Loucy (cell line): Measurements from ENCODE around the gene FAM240A.

Experiments used
- H2AFZ ChIP-seq: fragments of 200-600 bp; sonication (generic); 2 replicates; pipeline ENCODE4 v1.6.0; 2016; ENCODE audit warnings: antibody characterized with exemption, mild to moderate bottlenecking, low read length, moderate library complexity
- H3F3A ChIP-seq: fragments of 200-600 bp; 2 replicates; pipeline ENCODE4 v1.6.0; 2016; ENCODE audit warnings: antibody characterized with exemption, low read depth, mild to moderate bottlenecking
- H3K27me3 ChIP-seq: fragments of 200-600 bp; sonication (generic); 2 replicates; pipeline ENCODE4 v1.6.1; 2014; ENCODE audit warnings: low read length, mild to moderate bottlenecking; ENCODE audit not compliant: insufficient read depth, poor library complexity, severe bottlenecking
- H3K36me3 ChIP-seq: fragments of 200-600 bp; sonication (generic); 2 replicates; pipeline ENCODE4 v1.6.1; 2016; ENCODE audit warnings: low read length; ENCODE audit not compliant: insufficient read depth
- H3K4me1 ChIP-seq: fragments of 200-600 bp; sonication (generic); 2 replicates; pipeline ENCODE4 v1.5.1; 2014; ENCODE audit warnings: low read length, mild to moderate bottlenecking; ENCODE audit not compliant: insufficient read depth, poor library complexity, severe bottlenecking
- H3K4me2 ChIP-seq: fragments of 200-600 bp; sonication (generic); 2 replicates; pipeline ENCODE4 v1.6.0; 2014; ENCODE audit warnings: antibody characterized with exemption, low read length, low read depth, mild to moderate bottlenecking; ENCODE audit not compliant: poor library complexity, severe bottlenecking
- H3K4me3 ChIP-seq: fragments of 200-600 bp; sonication (generic); 2 replicates; pipeline ENCODE4 v1.5.1; 2014; ENCODE audit warnings: low read length, mild to moderate bottlenecking, mixed read lengths; ENCODE audit not compliant: poor library complexity, severe bottlenecking
- H3K79me2 ChIP-seq: fragments of 200-600 bp; sonication (generic); 2 replicates; pipeline ENCODE4 v1.6.1; 2014; ENCODE audit warnings: low read length; ENCODE audit not compliant: insufficient read depth
- H3K9ac ChIP-seq: fragments of 200-600 bp; sonication (generic); 2 replicates; pipeline ENCODE4 v1.6.0; 2014; ENCODE audit warnings: mild to moderate bottlenecking, low read depth, low read length, moderate library complexity; ENCODE audit not compliant: poor library complexity, severe bottlenecking
- H3K9me2 ChIP-seq: fragments of 200-600 bp; sonication (generic); replicated peaks from 2 replicates; pipeline ENCODE4 v1.6.1; 2016; ENCODE audit warnings: low read depth, low read length, mixed read lengths
- H3K9me3 ChIP-seq: fragments of 200-600 bp; sonication (generic); 2 replicates; pipeline ENCODE4 v1.6.1; 2014; ENCODE audit warnings: mild to moderate bottlenecking, antibody characterized with exemption, low read length, low read depth; ENCODE audit not compliant: insufficient read depth
- H4K20me1 ChIP-seq: fragments of 200-600 bp; sonication (generic); 2 replicates; pipeline ENCODE4 v1.6.0; 2014; ENCODE audit warnings: antibody characterized with exemption, low read length, mild to moderate bottlenecking; ENCODE audit not compliant: insufficient read depth, poor library complexity, severe bottlenecking
- EZH2phosphoT487 ChIP-seq: fragments of 200-600 bp; IDR thresholded peaks from 2 replicates; pipeline ENCODE4 v1.6.1; 2018; ENCODE audit warnings: antibody characterized with exemption, mild to moderate bottlenecking, moderate library complexity, borderline replicate concordance
- TF ChIP-seq, protein P1 (sequence below): fragments of 200-600 bp; sonication (generic); conservative IDR thresholded peaks from 2 replicates; pipeline ENCODE4 v1.5.1; 2014; ENCODE audit warnings: mild to moderate bottlenecking, antibody characterized with exemption, low read length

The FAM240A gene

DNA sequence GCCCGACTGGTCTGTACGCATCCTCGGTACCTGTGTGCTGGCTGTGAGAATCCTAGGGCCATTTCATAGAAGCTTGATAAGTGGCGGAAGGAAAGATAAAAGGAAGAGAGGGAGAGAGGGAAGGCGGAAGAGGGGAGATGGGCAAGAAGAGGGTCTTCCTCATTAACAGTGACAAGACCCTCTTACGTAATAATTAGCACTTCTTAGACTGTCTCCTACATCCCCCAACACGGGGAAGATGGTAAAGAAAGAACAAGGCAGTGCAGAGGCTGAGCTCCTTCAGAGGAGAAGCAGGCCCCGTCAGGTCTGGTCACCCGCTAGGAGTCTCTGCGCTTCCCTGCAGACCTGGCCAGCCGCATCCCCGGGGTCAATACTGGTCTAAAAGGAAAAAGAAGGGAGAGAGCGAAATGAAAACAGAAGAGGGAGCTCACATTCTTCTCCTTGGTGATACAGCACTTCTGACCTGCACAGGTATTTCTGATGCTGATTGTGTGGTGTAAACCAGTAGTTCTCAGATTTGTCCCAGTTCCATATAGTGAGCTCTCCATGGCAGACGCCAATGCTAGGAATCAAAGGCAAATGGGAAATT is 19.0 kb upstream of the FAM240A start:
- Histone ChIP-seq H4K20me1 (no peaks in the 10 kb centered on the region), H3K36me3 (no peaks in the 10 kb centered on the region), H2AFZ (no peak overlapping the region), H3K4me2 (no peak overlapping the region), H3F3A (no peaks in the 10 kb centered on the region), H3K9ac (no peak overlapping the region), H3K9me3 (no peaks in the 10 kb centered on the region), H3K4me1 (no peaks in the 10 kb centered on the region), H3K9me2 (no peaks in the 10 kb centered on the region), H3K4me3 (no peak overlapping the region), H3K27me3 (no peaks in the 10 kb centered on the region), H3K79me2 (no peaks in the 10 kb centered on the region)
- TF ChIP-seq, protein P1, sequence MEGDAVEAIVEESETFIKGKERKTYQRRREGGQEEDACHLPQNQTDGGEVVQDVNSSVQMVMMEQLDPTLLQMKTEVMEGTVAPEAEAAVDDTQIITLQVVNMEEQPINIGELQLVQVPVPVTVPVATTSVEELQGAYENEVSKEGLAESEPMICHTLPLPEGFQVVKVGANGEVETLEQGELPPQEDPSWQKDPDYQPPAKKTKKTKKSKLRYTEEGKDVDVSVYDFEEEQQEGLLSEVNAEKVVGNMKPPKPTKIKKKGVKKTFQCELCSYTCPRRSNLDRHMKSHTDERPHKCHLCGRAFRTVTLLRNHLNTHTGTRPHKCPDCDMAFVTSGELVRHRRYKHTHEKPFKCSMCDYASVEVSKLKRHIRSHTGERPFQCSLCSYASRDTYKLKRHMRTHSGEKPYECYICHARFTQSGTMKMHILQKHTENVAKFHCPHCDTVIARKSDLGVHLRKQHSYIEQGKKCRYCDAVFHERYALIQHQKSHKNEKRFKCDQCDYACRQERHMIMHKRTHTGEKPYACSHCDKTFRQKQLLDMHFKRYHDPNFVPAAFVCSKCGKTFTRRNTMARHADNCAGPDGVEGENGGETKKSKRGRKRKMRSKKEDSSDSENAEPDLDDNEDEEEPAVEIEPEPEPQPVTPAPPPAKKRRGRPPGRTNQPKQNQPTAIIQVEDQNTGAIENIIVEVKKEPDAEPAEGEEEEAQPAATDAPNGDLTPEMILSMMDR, result no peak
- TF ChIP-seq EZH2phosphoT487, result no peak

GRCh38 chr3:46593979-46594378 is 18.3 kb upstream of the FAM240A start:
- Histone ChIP-seq H3K4me1 (no peaks in the 10 kb centered on the region), H4K20me1 (no peaks in the 10 kb centered on the region), H3K4me3 (no peak overlapping the region), H3K79me2 (no peaks in the 10 kb centered on the region), H3K9me3 (no peaks in the 10 kb centered on the region), H2AFZ (no peak overlapping the region), H3K36me3 (no peaks in the 10 kb centered on the region), H3K27me3 (no peaks in the 10 kb centered on the region), H3K9ac (no peak overlapping the region), H3K9me2 (no peaks in the 10 kb centered on the region), H3F3A (no peaks in the 10 kb centered on the region), H3K4me2 (no peak overlapping the region)
- no peak for TF ChIP-seq EZH2phosphoT487
- TF ChIP-seq, protein P1, result no peak

DNA sequence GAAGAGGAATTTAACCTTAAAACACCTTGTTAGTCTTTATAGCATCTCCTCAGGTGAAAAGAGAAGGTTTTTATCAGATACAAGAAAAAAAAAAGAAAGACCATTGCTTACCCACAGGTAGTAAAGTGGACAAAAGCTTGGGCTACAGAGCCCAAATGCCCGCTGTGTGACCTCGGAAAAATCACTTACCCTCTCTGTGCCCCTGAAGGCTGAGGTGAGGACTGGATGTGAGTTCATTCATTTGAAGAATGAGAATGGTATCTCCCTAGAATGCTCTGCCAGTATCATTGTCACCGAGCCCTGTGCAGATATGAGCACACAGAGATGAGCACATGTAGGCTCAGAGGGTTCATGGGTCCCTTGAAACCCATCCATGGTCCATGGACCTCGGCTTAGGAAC is 17.6 kb upstream of the FAM240A start:
- H3K36me3 ChIP-seq, result no peaks in the 10 kb centered on the region
- no peak overlapping the region for H3K4me3 ChIP-seq
- TF ChIP-seq, protein P1, result no peak
- no peaks in the 10 kb centered on the region for H3K9me3 ChIP-seq
- no peaks in the 10 kb centered on the region for H3K4me1 ChIP-seq
- no peak overlapping the region for H2AFZ ChIP-seq
- no peak overlapping the region for H3K4me2 ChIP-seq
- no peak overlapping the region for H3K9ac ChIP-seq
- no peaks in the 10 kb centered on the region for H4K20me1 ChIP-seq
- no peaks in the 10 kb centered on the region for H3K79me2 ChIP-seq
- no peaks in the 10 kb centered on the region for H3F3A ChIP-seq
- no peaks in the 10 kb centered on the region for H3K27me3 ChIP-seq
- H3K9me2 ChIP-seq, result no peaks in the 10 kb centered on the region
